NCI-H460 (cell line): ENCODE measurements around the gene SAMD9L. TPM values are rescaled to one million over a fixed set of nuclear protein-coding genes. Genes with fewer than 3 reads are reported as not detected.

Source experiments
- total RNA-seq: library from RNA; depleted of rRNA; stranded (reverse); fragments of >200 nt; shearing (Covaris generic); gene quantifications from 2 replicates; pipeline ENCODE4 v1.2.3, GENCODE V29; 2014; rRNA removed

The SAMD9L gene
- total RNA-seq, 1 experiment from 2014 or later = 4.7 TPM

Other genes with a start within 250 kb of the SAMD9L start
- 4.8 and 5.2 TPM in 2 replicates for gene SAMD9, start 30.4 kb downstream of the SAMD9L start, total RNA-seq
- gene HEPACAM2, start 78.1 kb upstream of the SAMD9L start, total RNA-seq = not detected in 2 replicates
- gene VPS50, start 84.0 kb upstream of the SAMD9L start, total RNA-seq = 16.7 and 17.2 TPM in 2 replicates